GM19328 (cell line): ENCODE results near the gene FRMD4A.

ENCODE experiments used
- ATAC-seq: cut with Tn5 transposase; IDR thresholded peaks from one replicate; pipeline ENCODE4 v1.9.1; 2021; ENCODE audit warnings: mild to moderate bottlenecking, moderate library complexity; ENCODE audit not compliant: unreplicated experiment

Gene FRMD4A

DNA sequence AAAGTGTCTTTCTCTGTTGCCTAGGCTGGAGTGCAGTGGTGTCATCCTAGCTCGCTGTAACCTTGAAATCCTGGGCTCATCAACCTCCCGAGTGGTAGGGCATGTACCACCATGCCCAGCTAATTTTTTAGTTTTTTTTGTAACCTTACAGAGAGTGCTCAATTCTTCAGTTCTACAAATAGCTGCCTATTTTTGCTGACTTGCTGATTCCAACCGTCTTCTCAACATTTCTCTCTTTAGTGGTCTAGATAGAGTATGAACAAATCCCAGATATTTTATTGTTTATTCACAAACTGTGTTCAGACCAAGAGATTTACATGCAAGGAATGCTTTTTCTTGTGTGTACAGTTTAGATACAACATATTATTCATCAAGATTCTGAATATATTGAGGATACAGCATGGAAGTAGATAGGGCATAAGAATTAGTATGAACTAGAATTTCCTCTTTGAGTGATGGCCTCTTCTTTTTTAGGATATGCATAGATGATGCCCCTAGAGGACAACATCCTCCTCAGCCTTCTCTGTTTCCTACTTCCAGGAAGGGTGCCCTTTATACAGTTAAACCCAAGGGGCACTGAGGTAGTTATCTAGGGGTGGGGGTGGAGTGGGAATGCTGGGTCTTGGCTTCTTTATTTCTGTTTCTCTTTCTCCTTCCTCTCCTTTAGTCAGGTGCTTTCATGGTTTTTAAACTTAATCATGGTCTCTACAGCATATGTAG lies 717.9 kb downstream of the FRMD4A start:
- ATAC-seq = no peak

DNA sequence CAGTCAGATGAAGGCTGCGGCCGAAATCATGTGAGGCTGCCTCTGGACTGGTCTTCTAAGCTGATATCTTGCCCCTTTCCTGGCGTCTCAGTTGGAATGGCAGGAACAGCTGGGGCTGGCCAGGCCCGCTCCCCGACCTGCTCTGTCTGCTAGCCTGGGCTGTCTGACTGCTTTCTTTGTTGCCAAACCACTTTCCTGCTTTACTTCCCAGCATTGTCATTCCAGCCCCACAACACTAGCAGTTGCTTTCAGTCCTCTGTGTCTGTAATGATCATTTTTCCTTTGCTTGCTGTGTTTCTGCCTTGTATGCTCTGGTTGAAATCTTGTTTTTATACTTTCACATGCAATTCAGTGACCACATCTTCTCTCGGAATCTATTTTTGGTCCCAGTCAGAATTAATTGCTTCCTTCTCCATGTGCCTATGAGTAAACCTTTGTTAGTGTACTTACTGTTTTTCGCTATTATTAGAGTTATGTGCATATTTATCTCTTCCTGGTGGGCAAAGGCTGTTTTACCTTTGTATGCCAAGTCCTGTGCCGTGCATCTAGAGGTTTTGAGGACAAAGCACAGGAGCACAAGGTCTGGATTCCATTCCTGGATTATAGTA lies 722.4 kb downstream of the FRMD4A start:
- no peak for ATAC-seq

DNA sequence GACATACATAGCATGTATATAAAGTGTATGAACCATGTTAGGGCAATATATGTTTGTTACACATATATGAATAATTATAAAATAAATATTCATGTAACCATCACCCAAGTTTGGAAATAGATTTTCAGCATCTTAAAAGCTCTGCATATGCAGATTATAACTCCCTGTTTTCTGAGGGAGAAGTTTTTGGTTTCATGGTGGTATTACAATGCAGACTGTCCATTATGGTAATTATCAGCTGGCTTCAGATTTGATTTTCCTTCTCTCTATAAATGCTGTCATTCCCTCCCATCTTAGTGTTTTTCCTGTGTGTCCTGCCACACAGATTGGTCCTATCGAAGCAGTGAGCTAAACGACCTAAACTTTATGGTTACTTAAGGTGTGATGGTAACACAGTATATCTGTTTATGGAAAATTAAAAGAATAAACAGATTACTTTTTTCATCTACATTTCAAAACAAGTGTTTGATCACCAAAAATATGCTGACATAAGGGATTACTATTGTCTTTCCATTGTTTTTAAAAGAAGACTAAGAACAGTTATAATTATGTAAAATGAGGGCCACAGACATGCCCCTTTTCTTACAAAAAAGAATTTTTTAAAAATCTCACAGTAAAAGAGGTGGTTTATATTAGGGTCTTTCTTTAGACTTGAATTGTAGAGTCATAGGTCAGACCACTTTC lies 726.2 kb downstream of the FRMD4A start:
- no peak for ATAC-seq

DNA sequence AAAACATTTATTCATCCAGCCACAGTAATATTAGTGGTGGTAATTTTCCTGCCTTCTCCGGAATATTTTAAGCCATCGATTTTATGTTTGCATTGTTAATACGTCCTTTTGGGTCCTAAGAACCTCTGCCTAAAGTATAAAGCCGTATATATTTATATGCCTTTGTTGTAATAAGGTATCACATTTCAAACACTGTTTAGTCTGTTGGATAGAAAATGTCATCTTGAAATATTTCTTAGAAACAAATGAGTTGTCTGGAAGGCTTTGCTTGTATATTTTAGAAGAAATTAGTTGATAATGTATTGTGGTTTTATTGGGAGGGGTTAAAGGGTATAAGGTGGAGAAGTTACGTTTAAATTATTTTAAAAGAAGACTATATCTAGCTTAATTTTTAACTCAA lies 732.8 kb downstream of the FRMD4A start:
- ATAC-seq = no peak

DNA sequence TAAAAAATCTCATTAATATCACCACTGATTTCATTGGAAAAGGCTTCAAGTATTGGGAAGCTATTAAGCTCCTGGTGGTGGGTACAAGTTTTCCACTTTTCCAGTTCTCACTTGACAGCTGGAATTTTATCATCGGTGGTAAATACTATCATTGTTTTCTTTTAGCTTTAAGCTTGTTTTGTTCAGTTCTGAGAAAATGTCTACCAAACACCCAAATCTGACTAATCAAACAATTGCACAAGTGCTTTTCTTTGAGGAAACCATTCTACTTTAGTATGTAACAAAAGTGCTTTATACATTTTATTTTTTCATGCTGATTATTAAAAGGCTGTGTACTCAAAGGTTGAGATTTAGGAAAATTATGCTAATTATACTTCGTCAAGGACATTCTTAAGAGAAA lies 736.1 kb downstream of the FRMD4A start:
- ATAC-seq = no peak
